ENCODE results near the gene CLEC16A. TPM values are rescaled to one million over a fixed set of nuclear protein-coding genes. Genes with fewer than 3 reads are reported as not detected.
A peak's percentile ranks its signal among the peaks of the same experiment; 100 is the strongest.

The CLEC16A gene
- total and polyA plus RNA-seq, 2 donors (not counting 1 experiment from before 2014, with no cell fraction given): 21.9 to 79.5 TPM

- Mint-ChIP-seq H3K4me1 (peaks cover 69% of the 10 kb centered on the region), H3K27ac (peak overlapping the region; percentile 38), H3K9me3 (ENCODE audit: insufficient read depth) (no peaks in the 10 kb centered on the region), H3K4me3 (peak overlapping the region; percentile 14), H3K27me3 (no peaks in the 10 kb centered on the region)
- ChIA-PET POLR2A (interaction anchor here (0.6 kb wide), 2 partner anchors 220 to 377 kb away, joined by 5 read pairs; no protein-coding TSS in a partner anchor), CTCF (interaction anchor here (0.6 to 7.6 kb wide), 25 partner anchors 10 to 844 kb away, joined by 3 to 142 read pairs (median 6); partner anchors contain the start of genes CLEC16A and SOCS1)
- TF ChIP-seq CTCF (IDR thresholded peaks at IDR 0.05) (no peak), EZH2 (IDR thresholded peaks at IDR 0.05; ENCODE audit: borderline replicate concordance, insufficient read depth, low read depth, low read length, poor library complexity, severe bottlenecking) (no peak)
- peaks cover 96% of the 10 kb centered on the region for H3K79me2 ChIP-seq (ENCODE audit: control insufficient read depth, insufficient read depth, low read length)
- no peaks in the 10 kb centered on the region for H3K27me3 ChIP-seq (replicated peaks in 1 of 4; ENCODE audit: control extremely low read depth in 1 of 4, control insufficient read depth in 3 of 4, insufficient read depth in 4 of 4, low read length in 3 of 4)
- no peaks in the 10 kb centered on the region for H3K9me3 ChIP-seq (ENCODE audit: control extremely low read depth in 1 of 3, control insufficient read depth in 2 of 3, insufficient read depth in 1 of 3, low read length in 2 of 3)
- H3K27ac ChIP-seq (ENCODE audit: low read length in 2 of 2): no peak overlapping the region
- ATAC-seq (ENCODE audit: low read depth) (no peak), DNase-seq (no peak)
- 95% methylated on average over 5 of the region's 7 CpGs for WGBS (ENCODE audit: insufficient coverage)
- peaks cover 53% of the 10 kb centered on the region for H4K20me1 ChIP-seq (ENCODE audit: control insufficient read depth, insufficient read depth, low read length, poor library complexity, severe bottlenecking)
- H3K4me2 ChIP-seq (replicated peaks; ENCODE audit: low read depth, low read length, poor library complexity, severe bottlenecking): peak overlapping the region; percentile 35
- H2AFZ ChIP-seq (ENCODE audit: insufficient read depth, low read depth, low read length, poor library complexity, severe bottlenecking): no peak overlapping the region
- intact Hi-C loops (cut with micrococcal nuclease): loop anchor here (1.0 kb wide), 3 partner anchors 9 to 759 kb away; no protein-coding TSS in a partner anchor
- peaks cover 27 to 39% of the 10 kb centered on the region in 2 donors for H3K4me1 ChIP-seq (ENCODE audit: control insufficient read depth in 2 of 2, insufficient read depth in 2 of 2, low read length in 2 of 2)
- H3K9ac ChIP-seq (ENCODE audit: low read length): no peak overlapping the region
- peaks cover 0 to 23% of the 10 kb centered on the region in 2 experiments for H3K36me3 ChIP-seq (replicated peaks in 1 of 2; ENCODE audit: control extremely low read depth in 1 of 2, control insufficient read depth in 1 of 2, extremely low read depth in 1 of 2, insufficient read depth in 2 of 2, low read length in 1 of 2)
- H3K4me3 ChIP-seq (ENCODE audit: control extremely low read depth in 1 of 5, extremely low read depth in 1 of 5, insufficient read depth in 1 of 5, low read depth in 2 of 5, low read length in 4 of 5): no peak overlapping the region
Measured at GRCh38 chr16:10954903-10955302, 10.5 kb downstream of the CLEC16A start.

GRCh38 chr16:10957771-10958482 lies 13.6 kb downstream of the CLEC16A start:
- intact Hi-C loops (cut with micrococcal nuclease): no loop called here
- Mint-ChIP-seq H3K4me1 (peaks cover 49% of the 10 kb centered on the region), H3K9me3 (ENCODE audit: insufficient read depth) (no peaks in the 10 kb centered on the region), H3K27me3 (no peaks in the 10 kb centered on the region), H3K4me3 (peak overlapping the region; percentile 53), H3K27ac (peak overlapping the region; percentile 62)
- Histone ChIP-seq H3K4me3 (ENCODE audit: control extremely low read depth in 1 of 5, extremely low read depth in 1 of 5, insufficient read depth in 1 of 5, low read depth in 2 of 5, low read length in 4 of 5) (no peak overlapping the region), H3K27me3 (replicated peaks in 1 of 4; ENCODE audit: control extremely low read depth in 1 of 4, control insufficient read depth in 3 of 4, insufficient read depth in 4 of 4, low read length in 3 of 4) (no peaks in the 10 kb centered on the region), H3K27ac (ENCODE audit: low read length in 2 of 2) (peak overlapping the region in 1 of 2 donors; percentile 22), H3K4me2 (replicated peaks; ENCODE audit: low read depth, low read length, poor library complexity, severe bottlenecking) (peak overlapping the region; percentile 1), H4K20me1 (ENCODE audit: control insufficient read depth, insufficient read depth, low read length, poor library complexity, severe bottlenecking) (peaks cover 36% of the 10 kb centered on the region), H3K79me2 (ENCODE audit: control insufficient read depth, insufficient read depth, low read length) (peaks cover 76% of the 10 kb centered on the region), H2AFZ (ENCODE audit: insufficient read depth, low read depth, low read length, poor library complexity, severe bottlenecking) (no peak overlapping the region), H3K9ac (ENCODE audit: low read length) (no peak overlapping the region), H3K9me3 (ENCODE audit: control extremely low read depth in 1 of 3, control insufficient read depth in 2 of 3, insufficient read depth in 1 of 3, low read length in 2 of 3) (no peaks in the 10 kb centered on the region), H3K36me3 (replicated peaks in 1 of 2; ENCODE audit: control extremely low read depth in 1 of 2, control insufficient read depth in 1 of 2, extremely low read depth in 1 of 2, insufficient read depth in 2 of 2, low read length in 1 of 2) (peaks cover 0 to 39% of the 10 kb centered on the region in 2 experiments), H3K4me1 (ENCODE audit: control insufficient read depth in 2 of 2, insufficient read depth in 2 of 2, low read length in 2 of 2) (peaks cover 21 to 30% of the 10 kb centered on the region in 2 donors)
- DNase-seq: peak; percentile 31
- ATAC-seq (ENCODE audit: low read depth): peak; percentile 63
- TF ChIP-seq CTCF (IDR thresholded peaks at IDR 0.05): no peak
- TF ChIP-seq EZH2 (IDR thresholded peaks at IDR 0.05; ENCODE audit: borderline replicate concordance, insufficient read depth, low read depth, low read length, poor library complexity, severe bottlenecking): no peak
- 90% methylated on average over 2 of the region's 6 CpGs for WGBS (ENCODE audit: insufficient coverage)
- POLR2A ChIA-PET: interaction anchor here (0.5 to 1.4 kb wide), 6 partner anchors 9 to 297 kb away, joined by 3 to 4 read pairs (median 3); no protein-coding TSS in a partner anchor
- CTCF ChIA-PET: interaction anchor here (0.9 to 6.8 kb wide), 14 partner anchors 9 to 853 kb away, joined by 3 to 49 read pairs (median 6); partner anchors contain the start of gene SOCS1
